ACHN (cell line): ENCODE results near the gene FGD3.

Experiments used
- DNase-seq: peaks from one replicate; pipeline ENCODE4 v3.0.0-alpha.2; 2015
- in situ Hi-C: cut with HindIII; loops from 2 replicates; pipeline ENCODE4 v1.10.0; 2017; ENCODE audit warnings: low sequenced_read_pairs, low pct_ligation_motif_present, low pct_unique_long_range_greater_than_20kb

FGD3 gene

GRCh38 chr9:93020771-93021670 is 73.7 kb downstream of the FGD3 start:
- no peak for DNase-seq
- in situ Hi-C loops = no loop called here

DNA sequence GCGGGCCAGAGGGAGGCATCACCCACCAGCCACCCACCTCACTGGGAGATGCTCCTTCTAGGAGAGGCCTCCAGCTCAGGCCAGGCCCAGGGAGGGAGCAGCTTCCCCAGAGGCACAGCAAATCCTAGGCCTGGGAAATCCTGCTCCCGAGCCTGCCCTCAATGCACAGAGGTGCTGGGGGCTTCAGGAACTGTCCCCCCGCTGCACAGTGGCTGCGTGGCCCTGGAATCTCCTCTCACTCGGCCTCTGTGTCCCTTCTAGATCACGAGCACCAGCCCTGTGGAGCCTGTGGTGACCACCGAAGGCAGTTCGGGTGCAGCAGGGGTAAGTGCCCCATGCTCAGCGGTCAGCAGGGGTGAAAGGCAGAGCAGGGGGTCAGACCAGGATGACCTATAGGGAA is 74.7 kb downstream of the FGD3 start:
- in situ Hi-C loops = no loop called here
- no peak for DNase-seq

GRCh38 chr9:93022721-93023520 is 75.6 kb downstream of the FGD3 start:
- no peak for DNase-seq
- in situ Hi-C loops = no loop called here

GRCh38 chr9:93023521-93023815 is 76.1 kb downstream of the FGD3 start:
- no peak for DNase-seq
- in situ Hi-C loops = no loop called here

- DNase-seq = no peak
- in situ Hi-C loops = no loop called here
Measured at GRCh38 chr9:93024646-93024910, 77.3 kb downstream of the FGD3 start.

- in situ Hi-C loops = no loop called here
Measured at GRCh38 chr9:93024986-93025630, 77.8 kb downstream of the FGD3 start.

GRCh38 chr9:93025736-93026135 is 78.4 kb downstream of the FGD3 start:
- in situ Hi-C loops = no loop called here
- no peak for DNase-seq

More at GRCh38 chr9:93024986-93025630, 77.8 kb downstream of the FGD3 start:
- DNase-seq = no peak

GRCh38 chr9:93026640-93027039 is 79.3 kb downstream of the FGD3 start:
- in situ Hi-C loops = no loop called here
- DNase-seq = no peak

DNA sequence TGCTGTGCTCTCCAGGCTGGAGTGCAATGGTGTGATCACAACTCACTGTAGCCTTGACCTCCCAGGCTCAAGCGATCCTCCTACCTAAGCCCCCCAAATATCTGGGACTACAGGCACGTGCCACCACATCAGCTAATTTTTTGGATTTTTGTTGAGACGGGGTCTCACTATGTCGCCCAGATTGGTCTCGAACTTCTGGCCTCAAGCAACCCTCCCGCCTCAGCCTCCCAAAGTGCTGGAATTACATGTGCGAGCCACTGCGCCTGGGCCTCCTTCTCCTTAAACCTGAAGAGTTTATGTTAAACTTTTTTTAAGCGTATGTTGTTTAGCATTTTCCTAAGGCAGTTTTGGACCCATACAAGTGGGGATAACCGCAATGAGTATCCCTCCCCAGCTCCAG is 80.4 kb downstream of the FGD3 start:
- DNase-seq = no peak
- in situ Hi-C loops = no loop called here

GRCh38 chr9:93028448-93029006 is 81.2 kb downstream of the FGD3 start:
- DNase-seq = no peak

DNA sequence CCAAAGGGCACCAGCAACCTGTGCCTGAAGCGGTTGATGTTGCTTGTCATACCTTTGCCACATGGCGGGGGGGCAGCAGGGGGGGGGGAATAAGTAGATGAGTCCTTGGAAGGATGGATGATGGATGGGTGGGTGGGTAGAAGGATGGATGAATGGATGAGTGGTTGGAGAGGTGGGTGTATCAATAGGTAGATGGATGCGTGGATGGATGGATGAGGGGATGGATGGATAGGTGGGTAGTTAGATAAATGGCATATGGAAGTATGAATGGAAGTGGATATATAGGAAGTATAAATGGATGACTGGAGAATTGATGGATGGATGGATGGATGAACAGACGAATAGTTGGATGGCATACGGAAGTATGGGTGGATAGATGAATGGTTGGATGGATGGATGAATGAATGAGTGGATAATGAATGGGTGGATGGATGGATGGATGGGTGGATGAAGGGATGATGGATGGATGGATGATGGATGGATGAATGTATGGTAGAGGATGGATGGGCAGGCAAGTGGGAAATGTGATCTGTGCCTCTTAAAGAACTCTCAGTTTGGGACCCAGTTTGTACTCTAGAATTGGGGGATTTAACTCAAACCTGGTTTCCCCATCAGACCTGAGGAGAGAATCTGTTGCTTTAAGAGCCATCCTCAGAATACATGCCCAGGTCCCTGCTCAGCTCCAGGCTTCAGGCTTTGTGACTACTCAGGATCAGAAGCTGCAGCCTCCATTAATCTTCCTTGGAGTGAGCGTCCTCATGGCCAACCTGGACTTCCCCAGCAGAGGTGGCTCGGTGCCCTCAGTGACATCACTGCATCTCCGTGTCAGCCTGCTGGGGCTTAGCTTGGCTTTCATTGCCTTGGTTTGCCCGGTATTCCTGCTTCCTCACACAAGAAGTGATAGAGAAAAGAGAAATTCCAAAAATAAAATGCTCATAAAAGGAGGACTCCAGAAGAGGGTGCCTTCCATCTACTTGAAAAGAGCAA is 83.6 kb downstream of the FGD3 start:
- in situ Hi-C loops = no loop called here
- no peak for DNase-seq

More at GRCh38 chr9:93028448-93029006, 81.2 kb downstream of the FGD3 start:
- in situ Hi-C loops = no loop called here

GRCh38 chr9:93031629-93032430 is 84.5 kb downstream of the FGD3 start:
- DNase-seq = no peak
- in situ Hi-C loops = no loop called here

GRCh38 chr9:93032545-93032944 is 85.2 kb downstream of the FGD3 start:
- no peak for DNase-seq
- in situ Hi-C loops = no loop called here

DNA sequence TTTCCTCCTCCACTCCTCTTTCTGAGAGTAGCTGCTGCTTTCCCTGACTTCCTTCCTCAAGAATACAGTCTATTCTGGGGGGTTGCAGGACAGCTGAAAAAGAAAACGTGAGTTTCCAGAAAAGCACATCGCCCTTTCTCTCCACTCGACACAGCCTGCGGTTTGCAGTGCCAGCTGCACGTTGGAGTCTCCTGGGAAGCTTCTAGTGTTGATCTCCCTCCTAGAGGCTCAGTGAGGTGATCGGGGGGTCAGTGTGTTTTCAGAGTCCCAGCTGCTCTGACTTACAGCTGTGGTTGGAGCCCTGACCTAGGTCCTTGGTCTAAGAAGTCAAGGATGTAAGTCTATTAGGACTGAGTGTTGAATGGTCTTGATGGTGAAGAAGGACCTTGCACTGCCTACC is 86.2 kb downstream of the FGD3 start:
- DNase-seq = no peak
- in situ Hi-C loops = no loop called here

DNA sequence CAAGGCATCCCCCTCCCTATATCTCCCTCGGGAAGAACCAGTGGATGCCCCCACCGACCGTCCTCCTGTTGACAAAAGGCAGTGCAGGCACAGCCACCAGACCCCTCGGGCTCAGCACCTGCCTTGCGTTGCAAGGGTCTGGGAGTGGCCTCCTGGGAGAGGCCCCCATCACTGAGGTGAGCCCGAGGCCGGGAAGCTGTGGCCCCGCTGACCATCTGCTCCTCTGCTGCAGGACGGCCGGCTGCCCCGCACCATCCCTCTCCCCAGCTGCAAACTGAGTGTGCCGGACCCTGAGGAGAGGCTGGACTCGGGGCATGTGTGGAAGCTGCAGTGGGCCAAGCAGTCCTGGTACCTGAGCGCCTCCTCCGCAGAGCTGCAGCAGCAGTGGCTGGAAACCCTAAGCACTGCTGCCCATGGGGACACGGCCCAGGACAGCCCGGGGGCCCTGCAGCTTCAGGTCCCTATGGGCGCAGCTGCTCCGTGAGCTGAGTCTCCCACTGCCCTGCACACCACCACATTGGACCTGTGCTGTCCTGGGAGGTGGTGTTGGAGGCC is 87.9 kb downstream of the FGD3 start:
- in situ Hi-C loops = no loop called here
- no peak for DNase-seq

- in situ Hi-C loops = no loop called here
Measured at GRCh38 chr9:93035821-93036351, 88.6 kb downstream of the FGD3 start.

DNA sequence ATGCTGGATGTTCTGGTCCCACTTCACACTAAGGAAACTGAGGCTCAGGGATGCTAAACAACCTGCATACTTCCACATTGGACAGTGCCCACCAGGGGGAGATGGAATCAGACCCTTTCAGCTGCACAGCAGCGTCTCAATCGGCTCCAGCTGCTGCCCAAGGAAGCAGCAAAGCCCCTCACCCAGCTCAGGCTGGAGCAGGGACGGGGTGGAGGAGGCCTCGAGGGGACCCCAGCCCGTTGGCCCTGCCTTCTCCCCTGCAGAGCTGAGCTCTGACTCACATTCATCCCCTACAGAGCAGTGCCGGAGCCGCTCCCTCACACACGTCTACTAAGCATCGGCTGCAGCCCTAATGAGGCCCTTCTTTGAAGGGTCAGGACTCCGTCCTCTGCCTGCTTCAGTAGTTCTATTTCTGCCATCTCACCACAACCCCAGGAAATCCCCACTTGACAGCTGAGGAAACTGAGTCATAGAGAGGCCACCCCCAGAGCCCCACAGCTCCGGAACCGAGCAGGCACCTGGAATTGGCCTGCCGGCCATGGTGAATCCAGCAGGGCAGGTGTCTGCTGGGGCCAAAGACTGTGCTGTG is 89.7 kb downstream of the FGD3 start:
- in situ Hi-C loops = no loop called here
- DNase-seq = no peak

More at GRCh38 chr9:93035821-93036351, 88.6 kb downstream of the FGD3 start:
- no peak for DNase-seq
